ENCODE data around the gene DRGX. TPM values are rescaled to one million over a fixed set of nuclear protein-coding genes. Genes with fewer than 3 reads are reported as not detected.

DRGX gene
- total RNA-seq, 1 donor from 2014 or later: not detected

DNA sequence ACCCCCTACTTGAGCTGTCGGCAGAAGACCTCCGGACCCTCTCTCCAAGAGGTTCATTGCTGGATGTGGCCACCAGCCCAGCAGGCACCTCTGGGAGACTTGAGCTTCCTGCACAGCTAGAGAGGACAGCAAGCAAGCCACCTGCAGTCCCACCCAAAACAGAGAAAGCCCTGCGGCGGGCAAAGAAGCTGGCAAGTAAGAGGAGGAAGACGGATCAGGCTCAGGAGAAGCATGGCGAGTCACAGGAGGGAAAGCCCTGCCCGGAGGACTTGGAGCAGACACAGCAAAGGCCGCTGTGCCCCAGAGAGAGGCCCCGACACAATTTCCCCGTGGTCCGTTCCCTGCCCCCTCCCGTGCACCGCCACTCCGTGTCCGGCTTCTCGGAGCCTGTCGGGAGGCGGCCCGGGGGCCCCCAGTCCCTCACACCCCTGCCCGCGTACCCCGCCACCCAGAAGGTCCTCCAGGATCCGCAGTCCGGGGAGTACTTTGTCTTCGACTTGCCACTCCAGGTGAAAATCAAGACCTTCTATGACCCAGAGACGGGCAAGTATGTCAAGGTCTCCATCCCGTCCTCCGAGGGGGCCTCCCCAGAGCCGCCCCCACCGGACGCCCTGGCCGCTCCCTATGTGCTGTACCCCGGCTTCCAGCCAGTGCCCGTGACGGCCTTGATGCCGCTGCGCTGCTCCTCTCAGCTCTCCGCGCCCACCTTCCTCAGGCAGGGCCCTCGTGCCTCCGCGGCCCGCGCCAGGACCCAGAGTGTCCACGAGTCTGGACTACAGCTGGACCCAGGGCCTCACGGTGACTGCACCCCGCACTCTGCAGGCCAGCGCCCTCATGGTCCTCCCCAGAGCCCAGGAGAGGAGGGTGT, 69.7 kb downstream of the DRGX start:
- H3K36me3 Mint-ChIP-seq (ENCODE audit: unreplicated experiment): no peaks in the 10 kb centered on the region
- no peaks in the 10 kb centered on the region for H3K4me1 Mint-ChIP-seq (ENCODE audit: unreplicated experiment)
- peak; percentile 84 for DNase-seq (ENCODE audit: extremely low spot score, unreplicated experiment)
- TF ChIP-seq, protein P1, sequence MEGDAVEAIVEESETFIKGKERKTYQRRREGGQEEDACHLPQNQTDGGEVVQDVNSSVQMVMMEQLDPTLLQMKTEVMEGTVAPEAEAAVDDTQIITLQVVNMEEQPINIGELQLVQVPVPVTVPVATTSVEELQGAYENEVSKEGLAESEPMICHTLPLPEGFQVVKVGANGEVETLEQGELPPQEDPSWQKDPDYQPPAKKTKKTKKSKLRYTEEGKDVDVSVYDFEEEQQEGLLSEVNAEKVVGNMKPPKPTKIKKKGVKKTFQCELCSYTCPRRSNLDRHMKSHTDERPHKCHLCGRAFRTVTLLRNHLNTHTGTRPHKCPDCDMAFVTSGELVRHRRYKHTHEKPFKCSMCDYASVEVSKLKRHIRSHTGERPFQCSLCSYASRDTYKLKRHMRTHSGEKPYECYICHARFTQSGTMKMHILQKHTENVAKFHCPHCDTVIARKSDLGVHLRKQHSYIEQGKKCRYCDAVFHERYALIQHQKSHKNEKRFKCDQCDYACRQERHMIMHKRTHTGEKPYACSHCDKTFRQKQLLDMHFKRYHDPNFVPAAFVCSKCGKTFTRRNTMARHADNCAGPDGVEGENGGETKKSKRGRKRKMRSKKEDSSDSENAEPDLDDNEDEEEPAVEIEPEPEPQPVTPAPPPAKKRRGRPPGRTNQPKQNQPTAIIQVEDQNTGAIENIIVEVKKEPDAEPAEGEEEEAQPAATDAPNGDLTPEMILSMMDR (IDR thresholded peaks at IDR 0.05): no peak
- H3K27ac Mint-ChIP-seq (ENCODE audit: unreplicated experiment): no peak overlapping the region
- H3K27me3 Mint-ChIP-seq (ENCODE audit: unreplicated experiment): peaks cover 18% of the 10 kb centered on the region
- no peaks in the 10 kb centered on the region for H3K9me3 Mint-ChIP-seq (ENCODE audit: unreplicated experiment)
- no peak overlapping the region for H3K4me3 Mint-ChIP-seq (ENCODE audit: unreplicated experiment)

DNA sequence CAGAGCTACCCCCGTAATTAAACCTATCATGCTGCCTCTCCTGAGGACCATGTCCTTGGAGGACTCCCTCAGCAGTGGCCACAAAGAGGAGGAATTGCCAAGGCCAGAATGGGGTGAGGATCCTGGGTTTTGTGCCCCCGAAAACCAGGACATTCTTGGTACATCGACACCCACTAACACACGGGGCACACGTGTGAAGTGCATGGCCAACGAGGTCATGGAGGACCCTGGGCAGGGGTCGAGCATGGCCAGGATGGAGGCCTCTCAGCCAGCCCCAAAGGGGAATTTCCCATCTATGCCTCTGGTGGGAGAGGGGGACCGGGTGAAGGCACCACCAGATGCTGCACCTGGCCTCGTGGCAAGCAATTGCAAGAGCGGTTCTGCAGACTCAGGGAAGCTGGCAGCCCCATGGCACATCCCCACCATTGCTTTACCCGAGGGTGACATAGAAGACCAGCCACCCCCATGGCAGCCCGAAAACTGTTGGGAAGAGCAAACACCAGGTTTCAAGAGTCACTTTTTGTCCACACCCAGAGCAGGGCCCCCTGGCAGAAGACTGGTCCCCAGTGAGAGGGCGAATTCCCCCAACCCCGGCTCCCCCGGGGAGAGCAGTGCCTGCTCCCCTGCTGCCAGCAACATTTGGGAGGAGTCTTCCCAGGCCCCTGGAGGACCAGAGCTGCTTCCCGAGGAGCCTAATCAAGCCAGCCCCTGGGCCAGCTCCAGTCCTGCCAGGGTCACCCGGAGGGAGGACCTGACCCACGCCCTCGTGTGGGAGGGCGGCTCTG, 70.6 kb downstream of the DRGX start:
- no peaks in the 10 kb centered on the region for H3K36me3 Mint-ChIP-seq (ENCODE audit: unreplicated experiment)
- no peak overlapping the region for H3K27ac Mint-ChIP-seq (ENCODE audit: unreplicated experiment)
- H3K9me3 Mint-ChIP-seq (ENCODE audit: unreplicated experiment): no peaks in the 10 kb centered on the region
- TF ChIP-seq, protein P1 (IDR thresholded peaks at IDR 0.05): no peak
- H3K4me3 Mint-ChIP-seq (ENCODE audit: unreplicated experiment): no peak overlapping the region
- H3K4me1 Mint-ChIP-seq (ENCODE audit: unreplicated experiment): no peaks in the 10 kb centered on the region
- H3K27me3 Mint-ChIP-seq (ENCODE audit: unreplicated experiment): peaks cover 21% of the 10 kb centered on the region
- DNase-seq (ENCODE audit: extremely low spot score, unreplicated experiment): peak; percentile 78

DNA sequence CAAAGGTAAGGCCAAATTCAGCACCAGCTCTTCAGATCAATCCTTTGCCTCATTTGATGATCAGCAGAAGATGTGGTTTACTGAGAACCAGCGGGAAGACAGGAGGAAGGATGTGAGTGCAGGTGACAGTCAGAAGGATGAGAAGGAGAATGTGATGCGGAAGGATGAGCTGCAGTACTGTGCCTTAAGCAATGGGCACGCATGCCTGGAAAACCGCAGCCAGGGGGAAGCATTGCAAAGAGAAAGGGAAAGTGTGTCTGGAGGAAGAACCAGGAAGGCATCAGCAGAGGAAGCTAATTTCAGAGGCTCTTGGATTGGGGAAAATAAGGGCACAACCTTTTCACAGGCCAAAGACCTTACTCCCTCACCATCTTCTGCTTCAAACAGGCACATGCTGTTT, 71.2 kb downstream of the DRGX start:
- H3K4me3 Mint-ChIP-seq (ENCODE audit: unreplicated experiment): no peak overlapping the region
- no peaks in the 10 kb centered on the region for H3K9me3 Mint-ChIP-seq (ENCODE audit: unreplicated experiment)
- peaks cover 19% of the 10 kb centered on the region for H3K27me3 Mint-ChIP-seq (ENCODE audit: unreplicated experiment)
- peak; percentile 76 for DNase-seq (ENCODE audit: extremely low spot score, unreplicated experiment)
- TF ChIP-seq, protein P1 (IDR thresholded peaks at IDR 0.05): peak; percentile 45
- H3K36me3 Mint-ChIP-seq (ENCODE audit: unreplicated experiment): no peaks in the 10 kb centered on the region
- H3K27ac Mint-ChIP-seq (ENCODE audit: unreplicated experiment): no peak overlapping the region
- no peaks in the 10 kb centered on the region for H3K4me1 Mint-ChIP-seq (ENCODE audit: unreplicated experiment)

DNA sequence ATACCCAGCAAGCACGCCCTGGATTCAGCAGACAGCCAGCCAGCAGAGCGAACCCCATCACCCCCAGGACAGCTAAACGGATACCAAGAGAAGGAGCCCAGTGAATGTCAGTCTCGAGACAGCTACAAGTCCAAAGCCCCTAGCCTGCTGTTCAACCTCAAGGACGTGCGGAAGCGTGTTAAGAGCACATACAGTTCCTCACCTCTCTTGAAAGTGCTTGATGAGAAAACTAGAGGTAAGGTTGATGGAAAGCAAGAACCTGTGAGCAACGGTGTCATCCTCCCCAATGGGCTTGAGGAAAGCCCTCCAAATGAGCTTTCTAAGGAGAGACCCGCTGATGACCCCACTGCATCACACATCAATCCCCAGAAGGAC, 72.0 kb downstream of the DRGX start:
- H3K4me3 Mint-ChIP-seq (ENCODE audit: unreplicated experiment): no peak overlapping the region
- peak; percentile 57 for DNase-seq (ENCODE audit: extremely low spot score, unreplicated experiment)
- H3K27me3 Mint-ChIP-seq (ENCODE audit: unreplicated experiment): peaks cover 11% of the 10 kb centered on the region
- H3K9me3 Mint-ChIP-seq (ENCODE audit: unreplicated experiment): no peaks in the 10 kb centered on the region
- H3K4me1 Mint-ChIP-seq (ENCODE audit: unreplicated experiment): no peaks in the 10 kb centered on the region
- no peaks in the 10 kb centered on the region for H3K36me3 Mint-ChIP-seq (ENCODE audit: unreplicated experiment)
- H3K27ac Mint-ChIP-seq (ENCODE audit: unreplicated experiment): no peak overlapping the region
- TF ChIP-seq, protein P1 (IDR thresholded peaks at IDR 0.05): no peak
